ENCODE measurements around the gene ACAP1. TPM values are rescaled to one million over a fixed set of nuclear protein-coding genes. Genes with fewer than 3 reads are reported as not detected.

ACAP1 gene
- total and polyA plus RNA-seq, 8 donors, result 4.4 to 33.3 (median 10.5) TPM

GRCh38 chr17:7323731-7324437, 12.4 kb upstream of the ACAP1 start:
- no peaks in the 10 kb centered on the region for H3K27me3 ChIP-seq
- WGBS, 5 donors, result 61 to 66% (median 62%) methylated on average over 23 to 39 of the region's 39 CpGs
- no peaks in the 10 kb centered on the region for H3K9me3 ChIP-seq
- peak; percentile 67 to 73 for DNase-seq
- H3K27ac ChIP-seq, result no peak overlapping the region
- H3K36me3 ChIP-seq, result peaks cover 46 to 83% (median 78%) of the 10 kb centered on the region in 4 donors
- peaks cover 5 to 23% (median 19%) of the 10 kb centered on the region in 4 donors for H3K4me1 ChIP-seq
- intact Hi-C loops (cut with DNase I; ENCODE audit: low total_unique reads), result no loop called here
- TF ChIP-seq POLR2AphosphoS5 (IDR thresholded peaks at IDR 0.05) (no peak), CTCF (IDR thresholded peaks at IDR 0.05) (peak in 5 of 7 experiments; percentile 46 to 87 (median 84)), POLR2A (IDR thresholded peaks at IDR 0.05) (no peak)
- no peak overlapping the region for H3K4me3 ChIP-seq

DNA sequence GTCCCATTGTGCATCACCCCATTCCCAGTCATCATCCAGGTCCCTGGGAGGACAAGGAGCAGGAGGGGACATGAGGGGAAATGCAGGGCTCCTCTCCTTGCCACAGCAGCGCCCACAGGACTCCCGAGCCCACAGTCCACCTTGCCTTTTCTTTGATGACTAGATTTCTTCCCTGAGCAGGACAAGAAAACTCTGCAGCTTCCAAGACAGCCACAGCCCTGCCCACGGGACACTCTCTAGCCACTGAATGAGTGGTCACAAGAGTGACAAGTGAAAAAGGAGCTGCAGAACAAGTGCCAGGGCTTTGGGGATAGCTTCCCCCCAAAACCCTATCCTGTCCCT, 11.9 kb upstream of the ACAP1 start:
- no peak overlapping the region for H3K27ac ChIP-seq
- TF ChIP-seq POLR2AphosphoS5 (IDR thresholded peaks at IDR 0.05) (no peak), EP300 (IDR thresholded peaks at IDR 0.05) (no peak), POLR2A (IDR thresholded peaks at IDR 0.05) (no peak), CTCF (IDR thresholded peaks at IDR 0.05) (peak in 1 of 7 experiments; percentile 3)
- H3K27me3 ChIP-seq, result no peaks in the 10 kb centered on the region
- H3K4me3 ChIP-seq, result no peak overlapping the region
- peaks cover 44 to 80% (median 73%) of the 10 kb centered on the region in 4 donors for H3K36me3 ChIP-seq
- intact Hi-C loops (cut with DNase I; ENCODE audit: low total_unique reads), result no loop called here
- peaks cover 5 to 24% (median 19%) of the 10 kb centered on the region in 4 donors for H3K4me1 ChIP-seq
- whole genome bisulfite sequencing, 5 donors, result 69 to 89% (median 83%) methylated on average over 3 of the region's 3 CpGs
- DNase-seq, result no peak
- no peaks in the 10 kb centered on the region for H3K9me3 ChIP-seq

DNA sequence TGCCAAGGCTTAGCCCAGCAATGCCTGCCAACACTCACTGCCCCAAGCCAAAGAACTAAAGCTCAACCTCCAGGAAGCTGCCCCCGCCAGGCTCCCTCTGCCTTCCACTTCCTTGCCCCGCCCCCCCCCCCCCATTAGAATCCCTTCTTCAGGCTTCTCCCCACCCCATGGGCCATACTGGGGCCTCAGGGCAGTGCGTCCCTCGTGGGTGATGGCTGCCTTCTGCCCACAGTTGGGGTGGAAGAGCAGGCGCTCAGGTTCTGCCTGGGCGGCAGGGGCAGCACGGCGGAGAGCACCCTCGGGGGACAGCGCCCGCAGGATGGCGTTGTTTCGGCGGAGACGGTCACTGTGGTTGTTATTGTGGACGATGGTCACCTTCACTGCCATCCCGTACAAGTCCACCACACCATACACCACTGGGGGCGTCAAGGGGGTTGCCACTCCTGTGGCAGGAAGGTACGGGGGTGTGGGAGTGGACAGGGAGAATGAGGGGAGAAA, 11.2 kb upstream of the ACAP1 start:
- H3K9me3 ChIP-seq, result no peaks in the 10 kb centered on the region
- no peaks in the 10 kb centered on the region for H3K27me3 ChIP-seq
- peaks cover 5 to 26% (median 22%) of the 10 kb centered on the region in 4 donors for H3K4me1 ChIP-seq
- intact Hi-C loops (cut with DNase I; ENCODE audit: low total_unique reads), result no loop called here
- no peak overlapping the region for H3K27ac ChIP-seq
- no peak overlapping the region for H3K4me3 ChIP-seq
- no peak for TF ChIP-seq POLR2AphosphoS5 (IDR thresholded peaks at IDR 0.05)
- no peak for TF ChIP-seq POLR2A (IDR thresholded peaks at IDR 0.05)
- 90 to 95% (median 92%) methylated on average over 18 to 19 of the region's 19 CpGs for WGBS, 5 donors
- DNase-seq, result no peak
- H3K36me3 ChIP-seq, result peaks cover 44 to 73% (median 69%) of the 10 kb centered on the region in 4 donors

GRCh38 chr17:7326186-7326585, 10.1 kb upstream of the ACAP1 start:
- DNase-seq, result no peak
- intact Hi-C loops (cut with DNase I; ENCODE audit: low total_unique reads), result no loop called here
- peaks cover 34 to 62% (median 57%) of the 10 kb centered on the region in 4 donors for H3K36me3 ChIP-seq
- peaks cover 12 to 34% (median 29%) of the 10 kb centered on the region in 4 donors for H3K4me1 ChIP-seq
- H3K9me3 ChIP-seq, result no peaks in the 10 kb centered on the region
- TF ChIP-seq CTCF (IDR thresholded peaks at IDR 0.05), result no peak
- WGBS, 5 donors, result 87 to 92% (median 91%) methylated on average over 10 to 11 of the region's 11 CpGs
- H3K4me3 ChIP-seq, result no peak overlapping the region
- H3K27me3 ChIP-seq, result no peaks in the 10 kb centered on the region
- H3K27ac ChIP-seq, result no peak overlapping the region

GRCh38 chr17:7327056-7327455, 9.3 kb upstream of the ACAP1 start:
- no peak overlapping the region for H3K4me3 ChIP-seq
- intact Hi-C loops (cut with DNase I; ENCODE audit: low total_unique reads), result no loop called here
- no peaks in the 10 kb centered on the region for H3K27me3 ChIP-seq
- H3K27ac ChIP-seq, result no peak overlapping the region
- H3K36me3 ChIP-seq, result peaks cover 25 to 53% (median 49%) of the 10 kb centered on the region in 4 donors
- DNase-seq, result no peak
- TF ChIP-seq POLR2A (IDR thresholded peaks at IDR 0.05) (no peak), EP300 (IDR thresholded peaks at IDR 0.05) (no peak), CTCF (IDR thresholded peaks at IDR 0.05) (no peak), POLR2AphosphoS5 (IDR thresholded peaks at IDR 0.05) (no peak)
- no peaks in the 10 kb centered on the region for H3K9me3 ChIP-seq
- WGBS, 5 donors, result 84 to 96% (median 90%) methylated on average over 7 of the region's 7 CpGs
- peaks cover 12 to 34% (median 29%) of the 10 kb centered on the region in 4 donors for H3K4me1 ChIP-seq

All from stomach (tissue), 9 donors.